H1 (cell line): ENCODE data around the gene CES4A. TPM values are rescaled to one million over a fixed set of nuclear protein-coding genes. Genes with fewer than 3 reads are reported as not detected.

Experiments used
- polyA plus RNA-seq, 7 experiments: library from polyadenylated mRNA; depleted of rRNA in 3 of 7; stranded (reverse) in 5 of 7; unstranded in 2 of 7; fragments of >200 nt in 5 of 7; fragments of 200-250 nt in 2 of 7; gene quantifications; 1 replicate in 5 of 7; 2 replicates in 1 of 7; 4 replicates in 1 of 7; pipeline versions ENCODE4 v1.2.1 to v1.2.3, GENCODE V29; 2011 to 2013; ENCODE audit warnings: missing spikeins in 2 of 7, mixed read lengths in 2 of 7
- small RNA-seq: library from polyadenylated mRNA; stranded (forward); fragments of <200 nt; extraction: miRNeasy Mini kit (QIAGEN cat#:217004); gene quantifications from one replicate; pipeline ENCODE3, GENCODE V24; 2013; ENCODE audit not compliant: insufficient read depth
- total RNA-seq: library from RNA; stranded (reverse); fragmentation: NEBNext Ultra II Directional; extraction: Animal tissue kit (Norgen Biotek cat#: 25700); gene quantifications from 2 replicates; pipeline ENCODE4 v1.2.1, GENCODE V29; 2021

CES4A gene
- total and polyA plus RNA-seq, 2 of the 8 experiments (the other 6 are each of a cell fraction or from before 2014, with no cell fraction given), result 0.93 to 1.5 TPM

Small RNA genes within 50 kb of the gene (small RNA-seq; reads per million reads assigned to genes)
- gene RN7SL543P, result not detected

Other genes starting within 250 kb of the CES4A start
- gene DYNC1LI2, start 237.0 kb upstream of the CES4A start, total RNA-seq, result 70.8 and 72.4 TPM in 2 replicates
- 35.0 and 40.7 TPM in 2 replicates for gene DYNC1LI2, start 237.0 kb upstream of the CES4A start, polyA plus RNA-seq (2011; rRNA removed)
- gene TERB1, start 187.0 kb upstream of the CES4A start, total RNA-seq, result not detected in 2 replicates
- gene TERB1, start 187.0 kb upstream of the CES4A start, polyA plus RNA-seq (2011; rRNA removed), result not detected in 2 replicates
- gene NAE1, start 157.6 kb upstream of the CES4A start, total RNA-seq, result 145 and 155 TPM in 2 replicates
- 30.3 and 66.6 TPM in 2 replicates for gene NAE1, start 157.6 kb upstream of the CES4A start, polyA plus RNA-seq (2011; rRNA removed)
- gene CA7, start 144.2 kb upstream of the CES4A start, total RNA-seq, result 1.7 and 1.8 TPM in 2 replicates
- gene CA7, start 144.2 kb upstream of the CES4A start, polyA plus RNA-seq (2011; rRNA removed), result 2.7 and 4.7 TPM in 2 replicates
- 36.0 and 36.5 TPM in 2 replicates for gene PDP2, start 108.1 kb upstream of the CES4A start, total RNA-seq
- 10.1 and 11.7 TPM in 2 replicates for gene PDP2, start 108.1 kb upstream of the CES4A start, polyA plus RNA-seq (2011; rRNA removed)
- not detected in 2 replicates for gene CDH16, start 69.7 kb upstream of the CES4A start, total RNA-seq
- gene CDH16, start 69.7 kb upstream of the CES4A start, polyA plus RNA-seq (2011; rRNA removed), result not detected in 2 replicates
- gene RRAD, start 63.1 kb upstream of the CES4A start, total RNA-seq, result not detected in 2 replicates
- gene RRAD, start 63.1 kb upstream of the CES4A start, polyA plus RNA-seq (2011; rRNA removed), result 0.08 and 0.17 TPM in 2 replicates
- 65.6 and 71.3 TPM in 2 replicates for gene CIAO2B, start 54.2 kb upstream of the CES4A start, total RNA-seq
- 248 and 256 TPM in 2 replicates for gene CIAO2B, start 54.2 kb upstream of the CES4A start, polyA plus RNA-seq (2011; rRNA removed)
- gene CES2, start 53.1 kb upstream of the CES4A start, total RNA-seq, result 14.4 and 14.7 TPM in 2 replicates
- 8.6 and 16.8 TPM in 2 replicates for gene CES2, start 53.1 kb upstream of the CES4A start, polyA plus RNA-seq (2011; rRNA removed)
- 1.6 and 1.7 TPM in 2 replicates for gene CES3, start 27.3 kb upstream of the CES4A start, total RNA-seq
- gene CES3, start 27.3 kb upstream of the CES4A start, polyA plus RNA-seq (2011; rRNA removed), result 2.2 and 2.8 TPM in 2 replicates
- 31.6 and 34.3 TPM in 2 replicates for gene CBFB, start 40.6 kb downstream of the CES4A start, total RNA-seq
- 8.0 and 11.5 TPM in 2 replicates for gene CBFB, start 40.6 kb downstream of the CES4A start, polyA plus RNA-seq (2011; rRNA removed)
- gene PHAF1, start 121.4 kb downstream of the CES4A start, total RNA-seq, result 18.6 TPM in 2 replicates
- 20.6 and 26.4 TPM in 2 replicates for gene PHAF1, start 121.4 kb downstream of the CES4A start, polyA plus RNA-seq (2011; rRNA removed)
- gene B3GNT9, start 162.4 kb downstream of the CES4A start, total RNA-seq, result 3.5 and 4.7 TPM in 2 replicates
- 9.0 and 10.2 TPM in 2 replicates for gene B3GNT9, start 162.4 kb downstream of the CES4A start, polyA plus RNA-seq (2011; rRNA removed)
- gene TRADD, start 171.3 kb downstream of the CES4A start, total RNA-seq, result 0.19 and 0.29 TPM in 2 replicates
- gene TRADD, start 171.3 kb downstream of the CES4A start, polyA plus RNA-seq (2011; rRNA removed), result 0.50 and 0.60 TPM in 2 replicates
- not detected in 2 replicates for gene FBXL8, start 171.4 kb downstream of the CES4A start, total RNA-seq
- gene FBXL8, start 171.4 kb downstream of the CES4A start, polyA plus RNA-seq (2011; rRNA removed), result 0.11 and 0.67 TPM in 2 replicates
- gene HSF4, start 176.2 kb downstream of the CES4A start, total RNA-seq, result not detected in 2 replicates
- gene HSF4, start 176.2 kb downstream of the CES4A start, polyA plus RNA-seq (2011; rRNA removed), result 0.14 and 0.93 TPM in 2 replicates
- 1.6 and 2.2 TPM in 2 replicates for gene NOL3, start 181.9 kb downstream of the CES4A start, total RNA-seq
- 4.1 and 4.6 TPM in 2 replicates for gene NOL3, start 181.9 kb downstream of the CES4A start, polyA plus RNA-seq (2011; rRNA removed)
- 22.9 and 23.1 TPM in 2 replicates for gene MATCAP1, start 195.4 kb downstream of the CES4A start, total RNA-seq
- gene MATCAP1, start 195.4 kb downstream of the CES4A start, polyA plus RNA-seq (2011; rRNA removed), result 27.5 and 38.0 TPM in 2 replicates
- gene EXOC3L1, start 201.5 kb downstream of the CES4A start, total RNA-seq, result 1.3 and 1.7 TPM in 2 replicates
- gene EXOC3L1, start 201.5 kb downstream of the CES4A start, polyA plus RNA-seq (2011; rRNA removed), result 1.3 and 2.1 TPM in 2 replicates
- 78.0 and 79.9 TPM in 2 replicates for gene E2F4, start 203.6 kb downstream of the CES4A start, total RNA-seq
- 157 and 194 TPM in 2 replicates for gene E2F4, start 203.6 kb downstream of the CES4A start, polyA plus RNA-seq (2011; rRNA removed)
- gene ELMO3, start 210.5 kb downstream of the CES4A start, total RNA-seq, result 9.2 and 9.6 TPM in 2 replicates
- 10.9 and 14.4 TPM in 2 replicates for gene ELMO3, start 210.5 kb downstream of the CES4A start, polyA plus RNA-seq (2011; rRNA removed)
- gene TMEM208, start 238.5 kb downstream of the CES4A start, total RNA-seq, result 37.7 and 37.9 TPM in 2 replicates
- gene TMEM208, start 238.5 kb downstream of the CES4A start, polyA plus RNA-seq (2011; rRNA removed), result 93.9 and 100.0 TPM in 2 replicates